ENCODE measurements around the gene RAD51B. TPM values are rescaled to one million over a fixed set of nuclear protein-coding genes. Genes with fewer than 3 reads are reported as not detected.

The RAD51B gene
- total and polyA plus RNA-seq, 4 donors: 2.8 to 39.6 (median 13.3) TPM; not detected in 1

- intact Hi-C loops (cut with DNase I): loop anchor here (5.0 to 10.0 kb wide), 6 partner anchors 290 to 875 kb away; no protein-coding TSS in a partner anchor
- no peaks in the 10 kb centered on the region for H3K36me3 ChIP-seq (ENCODE audit: control insufficient read depth in 1 of 2, insufficient read depth in 2 of 2, low read length in 1 of 2)
- no peaks in the 10 kb centered on the region for H3K9me3 ChIP-seq (ENCODE audit: control insufficient read depth, low read length)
- ATAC-seq (ENCODE audit: low FRiP score) (no peak), DNase-seq (no peak)
- no peaks in the 10 kb centered on the region for H3K27me3 ChIP-seq (ENCODE audit: control insufficient read depth in 1 of 2, insufficient read depth in 2 of 2, low read length in 1 of 2)
- no peak overlapping the region for H3K4me3 ChIP-seq (ENCODE audit: low read length in 2 of 2)
- peaks cover 10% of the 10 kb centered on the region in 2 donors for H3K4me1 ChIP-seq (ENCODE audit: control insufficient read depth in 1 of 2, insufficient read depth in 2 of 2, low read length in 2 of 2)
- no peak overlapping the region for H3K27ac ChIP-seq (ENCODE audit: low read depth in 1 of 2, low read length in 2 of 2)
- WGBS, 2 donors: 54 to 59% methylated on average over 4 of the region's 4 CpGs
These were observed 122.6 kb downstream of the RAD51B start for GRCh38 chr14:67942080-67942710.

- no peak overlapping the region for H3K4me3 ChIP-seq (ENCODE audit: low read length in 2 of 2)
- WGBS, 2 donors: 1 to 3% methylated on average over 3 of the region's 3 CpGs
- peaks cover 10% of the 10 kb centered on the region in 2 donors for H3K4me1 ChIP-seq (ENCODE audit: control insufficient read depth in 1 of 2, insufficient read depth in 2 of 2, low read length in 2 of 2)
- no peaks in the 10 kb centered on the region for H3K36me3 ChIP-seq (ENCODE audit: control insufficient read depth in 1 of 2, insufficient read depth in 2 of 2, low read length in 1 of 2)
- DNase-seq: peak in 1 of 2 donors; percentile 67
- ATAC-seq (ENCODE audit: low FRiP score): peak; percentile 85
- H3K27ac ChIP-seq (ENCODE audit: low read depth in 1 of 2, low read length in 2 of 2): no peak overlapping the region
- H3K27me3 ChIP-seq (ENCODE audit: control insufficient read depth in 1 of 2, insufficient read depth in 2 of 2, low read length in 1 of 2): no peaks in the 10 kb centered on the region
- H3K9me3 ChIP-seq (ENCODE audit: control insufficient read depth, low read length): no peaks in the 10 kb centered on the region
- intact Hi-C loops (cut with DNase I): loop anchor here (5.0 to 10.0 kb wide), 6 partner anchors 288 to 873 kb away; no protein-coding TSS in a partner anchor
These were observed 124.4 kb downstream of the RAD51B start for GRCh38 chr14:67943947-67944346.

GRCh38 chr14:67944605-67945004 is 125.0 kb downstream of the RAD51B start:
- H3K27ac ChIP-seq (ENCODE audit: low read depth in 1 of 2, low read length in 2 of 2): no peak overlapping the region

GRCh38 chr14:67949771-67950170 is 130.2 kb downstream of the RAD51B start:
- Histone ChIP-seq H3K36me3 (ENCODE audit: control insufficient read depth in 1 of 2, insufficient read depth in 2 of 2, low read length in 1 of 2) (no peaks in the 10 kb centered on the region), H3K27ac (ENCODE audit: low read depth in 1 of 2, low read length in 2 of 2) (no peak overlapping the region), H3K4me3 (ENCODE audit: low read length in 2 of 2) (no peak overlapping the region), H3K9me3 (ENCODE audit: control insufficient read depth, low read length) (peaks cover 3% of the 10 kb centered on the region), H3K4me1 (ENCODE audit: control insufficient read depth in 1 of 2, insufficient read depth in 2 of 2, low read length in 2 of 2) (peaks cover 1 to 2% of the 10 kb centered on the region in 2 donors), H3K27me3 (ENCODE audit: control insufficient read depth in 1 of 2, insufficient read depth in 2 of 2, low read length in 1 of 2) (no peaks in the 10 kb centered on the region)
- DNase-seq: no peak
- intact Hi-C loops (cut with DNase I): loop anchor here (10.0 kb wide), 3 partner anchors 575 to 735 kb away; no protein-coding TSS in a partner anchor
- 93 to 95% methylated on average over 4 of the region's 4 CpGs for WGBS, 2 donors
- no peak for ATAC-seq (ENCODE audit: low FRiP score)

More at GRCh38 chr14:67944605-67945004, 125.0 kb downstream of the RAD51B start:
- no peak overlapping the region for H3K4me3 ChIP-seq (ENCODE audit: low read length in 2 of 2)
- intact Hi-C loops (cut with DNase I): loop anchor here (5.0 to 10.0 kb wide), 6 partner anchors 288 to 873 kb away; no protein-coding TSS in a partner anchor
- no peaks in the 10 kb centered on the region for H3K36me3 ChIP-seq (ENCODE audit: control insufficient read depth in 1 of 2, insufficient read depth in 2 of 2, low read length in 1 of 2)
- DNase-seq (no peak), ATAC-seq (ENCODE audit: low FRiP score) (no peak)
- peaks cover 10% of the 10 kb centered on the region in 2 donors for H3K4me1 ChIP-seq (ENCODE audit: control insufficient read depth in 1 of 2, insufficient read depth in 2 of 2, low read length in 2 of 2)
- no peaks in the 10 kb centered on the region for H3K27me3 ChIP-seq (ENCODE audit: control insufficient read depth in 1 of 2, insufficient read depth in 2 of 2, low read length in 1 of 2)
- 21 to 23% methylated on average over 1 of the region's 1 CpG for WGBS, 2 donors
- no peaks in the 10 kb centered on the region for H3K9me3 ChIP-seq (ENCODE audit: control insufficient read depth, low read length)

- ATAC-seq (ENCODE audit: low FRiP score): no peak
- Histone ChIP-seq H3K27ac (ENCODE audit: low read depth in 1 of 2, low read length in 2 of 2) (no peak overlapping the region), H3K9me3 (ENCODE audit: control insufficient read depth, low read length) (peaks cover 3% of the 10 kb centered on the region), H3K36me3 (ENCODE audit: control insufficient read depth in 1 of 2, insufficient read depth in 2 of 2, low read length in 1 of 2) (no peaks in the 10 kb centered on the region), H3K4me3 (ENCODE audit: low read length in 2 of 2) (no peak overlapping the region), H3K27me3 (ENCODE audit: control insufficient read depth in 1 of 2, insufficient read depth in 2 of 2, low read length in 1 of 2) (no peaks in the 10 kb centered on the region), H3K4me1 (ENCODE audit: control insufficient read depth in 1 of 2, insufficient read depth in 2 of 2, low read length in 2 of 2) (peaks cover 0 to 2% of the 10 kb centered on the region in 2 donors)
- DNase-seq: no peak
- intact Hi-C loops (cut with DNase I): no loop called here
- 84 to 85% methylated on average over 1 of the region's 1 CpG for WGBS, 2 donors
These were observed 130.8 kb downstream of the RAD51B start for GRCh38 chr14:67950386-67950785.

GRCh38 chr14:67951529-67952135 is 132.1 kb downstream of the RAD51B start:
- DNase-seq (no peak), ATAC-seq (ENCODE audit: low FRiP score) (no peak)
- Histone ChIP-seq H3K9me3 (ENCODE audit: control insufficient read depth, low read length) (peaks cover 3% of the 10 kb centered on the region), H3K27ac (ENCODE audit: low read depth in 1 of 2, low read length in 2 of 2) (no peak overlapping the region), H3K36me3 (ENCODE audit: control insufficient read depth in 1 of 2, insufficient read depth in 2 of 2, low read length in 1 of 2) (no peaks in the 10 kb centered on the region), H3K27me3 (ENCODE audit: control insufficient read depth in 1 of 2, insufficient read depth in 2 of 2, low read length in 1 of 2) (no peaks in the 10 kb centered on the region), H3K4me1 (ENCODE audit: control insufficient read depth in 1 of 2, insufficient read depth in 2 of 2, low read length in 2 of 2) (peaks cover 0 to 2% of the 10 kb centered on the region in 2 donors), H3K4me3 (ENCODE audit: low read length in 2 of 2) (no peak overlapping the region)
- intact Hi-C loops (cut with DNase I): no loop called here
- WGBS, 2 donors: 86 to 92% methylated on average over 2 of the region's 2 CpGs

- WGBS, 2 donors: 82 to 89% methylated on average over 2 of the region's 2 CpGs
- no peak for ATAC-seq (ENCODE audit: low FRiP score)
- no peak for DNase-seq
- H3K9me3 ChIP-seq (ENCODE audit: control insufficient read depth, low read length): peaks cover 3% of the 10 kb centered on the region
- H3K27ac ChIP-seq (ENCODE audit: low read depth in 1 of 2, low read length in 2 of 2): no peak overlapping the region
- no peak overlapping the region for H3K4me3 ChIP-seq (ENCODE audit: low read length in 2 of 2)
- no peaks in the 10 kb centered on the region for H3K27me3 ChIP-seq (ENCODE audit: control insufficient read depth in 1 of 2, insufficient read depth in 2 of 2, low read length in 1 of 2)
- no peaks in the 10 kb centered on the region for H3K36me3 ChIP-seq (ENCODE audit: control insufficient read depth in 1 of 2, insufficient read depth in 2 of 2, low read length in 1 of 2)
- intact Hi-C loops (cut with DNase I): no loop called here
- H3K4me1 ChIP-seq (ENCODE audit: control insufficient read depth in 1 of 2, insufficient read depth in 2 of 2, low read length in 2 of 2): peaks cover 0 to 2% of the 10 kb centered on the region in 2 donors
These were observed 132.8 kb downstream of the RAD51B start for GRCh38 chr14:67952381-67952780.

- Histone ChIP-seq H3K36me3 (ENCODE audit: control insufficient read depth in 1 of 2, insufficient read depth in 2 of 2, low read length in 1 of 2) (no peaks in the 10 kb centered on the region), H3K27ac (ENCODE audit: low read depth in 1 of 2, low read length in 2 of 2) (no peak overlapping the region), H3K4me1 (ENCODE audit: control insufficient read depth in 1 of 2, insufficient read depth in 2 of 2, low read length in 2 of 2) (peaks cover 0 to 2% of the 10 kb centered on the region in 2 donors), H3K27me3 (ENCODE audit: control insufficient read depth in 1 of 2, insufficient read depth in 2 of 2, low read length in 1 of 2) (no peaks in the 10 kb centered on the region), H3K9me3 (ENCODE audit: control insufficient read depth, low read length) (peaks cover 3% of the 10 kb centered on the region), H3K4me3 (ENCODE audit: low read length in 2 of 2) (no peak overlapping the region)
- intact Hi-C loops (cut with DNase I): no loop called here
- ATAC-seq (ENCODE audit: low FRiP score) (no peak), DNase-seq (no peak)
These were observed 133.2 kb downstream of the RAD51B start for GRCh38 chr14:67952786-67953185.

- no peaks in the 10 kb centered on the region for H3K36me3 ChIP-seq (ENCODE audit: control insufficient read depth in 1 of 2, insufficient read depth in 2 of 2, low read length in 1 of 2)
- intact Hi-C loops (cut with DNase I): no loop called here
- no peak overlapping the region for H3K4me3 ChIP-seq (ENCODE audit: low read length in 2 of 2)
- H3K27me3 ChIP-seq (ENCODE audit: control insufficient read depth in 1 of 2, insufficient read depth in 2 of 2, low read length in 1 of 2): no peaks in the 10 kb centered on the region
- H3K27ac ChIP-seq (ENCODE audit: low read depth in 1 of 2, low read length in 2 of 2): no peak overlapping the region
- H3K9me3 ChIP-seq (ENCODE audit: control insufficient read depth, low read length): no peaks in the 10 kb centered on the region
- DNase-seq: no peak
- no peak for ATAC-seq (ENCODE audit: low FRiP score)
- H3K4me1 ChIP-seq (ENCODE audit: control insufficient read depth in 1 of 2, insufficient read depth in 2 of 2, low read length in 2 of 2): peaks cover 0 to 2% of the 10 kb centered on the region in 2 donors
These were observed 135.7 kb downstream of the RAD51B start for GRCh38 chr14:67955261-67955660.

Measured in aorta (tissue), 5 donors.